ENCODE results near the gene FOXP1. TPM values are rescaled to one million over a fixed set of nuclear protein-coding genes. Genes with fewer than 3 reads are reported as not detected.

FOXP1 gene
- total and polyA plus RNA-seq, 2 of the 8 experiments (the other 6 are each of a cell fraction or from before 2014, with no cell fraction given), result 13.9 to 25.4 TPM

- no peak overlapping the region for H3K9ac ChIP-seq (replicated peaks in 1 of 4; ENCODE audit: extremely low read depth in 1 of 4, low read depth in 3 of 4, low read length in 3 of 4)
- no peaks in the 10 kb centered on the region for H3K79me2 ChIP-seq (ENCODE audit: control insufficient read depth in 1 of 2, insufficient read depth in 2 of 2, low read length in 2 of 2)
- no peaks in the 10 kb centered on the region for H3K27me3 ChIP-seq (replicated peaks in 1 of 4; ENCODE audit: control insufficient read depth in 3 of 4, extremely low read depth in 1 of 4, insufficient read depth in 3 of 4, low read length in 3 of 4)
- H3K56ac ChIP-seq (replicated peaks; ENCODE audit: insufficient read length, low read depth, low read length), result no peak overlapping the region
- peaks cover 0 to 1% of the 10 kb centered on the region in 2 experiments for H4K20me1 ChIP-seq (replicated peaks in 1 of 2; ENCODE audit: control insufficient read depth in 1 of 2, insufficient read depth in 2 of 2, low read length in 2 of 2)
- no peak overlapping the region for H3K27ac ChIP-seq (ENCODE audit: low read depth, low read length)
- peaks cover 14 to 41% (median 31%) of the 10 kb centered on the region in 4 experiments; a peak in 6 of 7 replicates for H3K4me1 ChIP-seq (replicated peaks in 1 of 4; ENCODE audit: control insufficient read depth in 3 of 4, insufficient read depth in 4 of 4, low read length in 3 of 4)
- POLR2A ChIA-PET (ENCODE audit: partially characterized antibody), result no interaction called here
- no peak overlapping the region for H3K14ac ChIP-seq (ENCODE audit: insufficient read length)
- DNase-seq (ENCODE audit: low read depth in 1 of 2, low spot score in 2 of 2), result no peak
- no peak overlapping the region for H2BK12ac ChIP-seq (ENCODE audit: low read depth, low read length)
- no peaks in the 10 kb centered on the region for H3K79me1 ChIP-seq (ENCODE audit: low read depth, low read length)
- no peak overlapping the region for H2AK5ac ChIP-seq (ENCODE audit: low read depth, low read length)
- H3K4me3 ChIP-seq (ENCODE audit: extremely low read depth in 1 of 4, insufficient read depth in 2 of 4, low read depth in 3 of 4, low read length in 4 of 4), result no peak overlapping the region
- H2BK15ac ChIP-seq (ENCODE audit: low read length), result no peak overlapping the region
- no peak overlapping the region for H2BK5ac ChIP-seq (ENCODE audit: low read depth, low read length)
- H3K23ac ChIP-seq (ENCODE audit: insufficient read length), result no peak overlapping the region
- peaks cover 0 to 15% (median 6%) of the 10 kb centered on the region in 4 experiments; a peak in 5 of 8 replicates for H3K36me3 ChIP-seq (ENCODE audit: control insufficient read depth in 2 of 4, insufficient read depth in 4 of 4, low read length in 3 of 4)
- H2BK120ac ChIP-seq (replicated peaks; ENCODE audit: low read depth, low read length), result no peak overlapping the region
- 80% methylated on average over 1 of the region's 1 CpG; no CpG with 5 or more reads in 1 of the 2 experiments for WGBS, 2 experiments (ENCODE audit: extremely low coverage in 1 of 2, insufficient coverage in 1 of 2, insufficient read length in 1 of 2, insufficient replicate concordance in 2 of 2, low coverage in 1 of 2, low lambda C conversion rate in 2 of 2, missing lambda C conversion rate in 1 of 2)
- H4K8ac ChIP-seq (ENCODE audit: extremely low read depth, insufficient read depth, low read length), result no peak overlapping the region
- FAIRE-seq, result no peak
- no peaks in the 10 kb centered on the region for H3K9me3 ChIP-seq (ENCODE audit: insufficient read depth in 2 of 2, low read depth in 1 of 2, low read length in 1 of 2)
- H3K4me2 ChIP-seq (ENCODE audit: insufficient read depth in 1 of 2, low read depth in 2 of 2, low read length in 2 of 2), result no peak overlapping the region; a peak in 1 of 4 replicates
- no peaks in the 10 kb centered on the region for H3K23me2 ChIP-seq (ENCODE audit: low read depth, low read length)
- H2AFZ ChIP-seq (ENCODE audit: low read length), result no peak overlapping the region
- H2BK20ac ChIP-seq (ENCODE audit: low read length), result no peak overlapping the region
- H3K18ac ChIP-seq (ENCODE audit: extremely low read depth, low read length), result no peak overlapping the region
- no peak overlapping the region for H4K91ac ChIP-seq (replicated peaks; ENCODE audit: insufficient read length, low read length)
- no peak overlapping the region for H3K4ac ChIP-seq (replicated peaks; ENCODE audit: insufficient read length, low read depth, low read length)
- H4K5ac ChIP-seq (ENCODE audit: insufficient read length, low read depth, low read length), result no peak overlapping the region
- CTCF ChIA-PET (ENCODE audit: partially characterized antibody), result interaction anchor here (2.5 kb wide), 1 partner anchor 23 kb away, joined by 11 read pairs; no protein-coding TSS in a partner anchor
- TF ChIP-seq SIN3A (conservative IDR thresholded peaks at IDR 0.05 in 1 of 2, IDR thresholded peaks at IDR 0.05 in 1 of 2; ENCODE audit: low read depth in 1 of 2, low read length in 2 of 2), result no peak
- TF ChIP-seq EZH2 (IDR thresholded peaks at IDR 0.05; ENCODE audit: low read depth, low read length, severe bottlenecking), result no peak
- no peak for TF ChIP-seq TCF12 (IDR thresholded peaks at IDR 0.05; ENCODE audit: low read depth, low read length)
- TF ChIP-seq HDAC2 (IDR thresholded peaks at IDR 0.05; ENCODE audit: borderline replicate concordance in 1 of 2, low read depth in 2 of 2, low read length in 2 of 2), result no peak
- no peak for TF ChIP-seq KDM4A (IDR thresholded peaks at IDR 0.05; ENCODE audit: low read depth, low read length, severe bottlenecking)
- TF ChIP-seq RAD21 (IDR thresholded peaks at IDR 0.05 in 1 of 2, conservative IDR thresholded peaks at IDR 0.05 in 1 of 2; ENCODE audit: low read depth in 2 of 2, low read length in 2 of 2), result no peak
- no peak for TF ChIP-seq FOSL1 (IDR thresholded peaks at IDR 0.05; ENCODE audit: insufficient read depth, low read depth, low read length)
- no peak for TF ChIP-seq SRF (IDR thresholded peaks at IDR 0.05; ENCODE audit: low read depth, low read length)
- no peak for TF ChIP-seq TBP (IDR thresholded peaks at IDR 0.05; ENCODE audit: low read depth, low read length)
- no peak for TF ChIP-seq SP4 (IDR thresholded peaks at IDR 0.05; ENCODE audit: low read length)
- TF ChIP-seq CREB1 (IDR thresholded peaks at IDR 0.05), result no peak
- no peak for TF ChIP-seq SIX5 (IDR thresholded peaks at IDR 0.05; ENCODE audit: low read depth, low read length)
- no peak for TF ChIP-seq SIRT6 (IDR thresholded peaks at IDR 0.05; ENCODE audit: low read length)
- no peak for TF ChIP-seq TAF7 (optimal IDR thresholded peaks at IDR 0.05; ENCODE audit: borderline replicate concordance, low read depth, low read length)
- no peak for TF ChIP-seq EGR1 (IDR thresholded peaks at IDR 0.05; ENCODE audit: borderline replicate concordance, low read depth, low read length)
Measured at GRCh38 chr3:71045917-71046282, 537.6 kb downstream of the FOXP1 start.

Data from H1 (cell line).